Ovary (tissue), 9 donors: Measurements from ENCODE around the gene PAK4. TPM values are rescaled to one million over a fixed set of nuclear protein-coding genes. Genes with fewer than 3 reads are reported as not detected.
A peak's percentile ranks its signal among the peaks of the same experiment; 100 is the strongest.

ENCODE experiments used
- DNase-seq, 5 donors: peaks; one replicate each; pipeline ENCODE4 v3.0.0-alpha.2; 2019 to 2020
- H3K27ac ChIP-seq, 2 donors: fragments of 200-600 bp; one replicate each; pipeline versions ENCODE4 v1.5.1 to v1.8.0; 2019 to 2022
- H3K27me3 ChIP-seq: fragments of 200-600 bp; one replicate; pipeline ENCODE4 v1.8.0; 2022
- H3K36me3 ChIP-seq: fragments of 200-600 bp; sonication (generic); one replicate; pipeline ENCODE4 v1.5.1; 2019
- H3K4me1 ChIP-seq: one replicate; pipeline ENCODE4 v1.8.1; 2013; ENCODE audit warnings: mild to moderate bottlenecking, moderate library complexity; ENCODE audit not compliant: insufficient read depth
- H3K4me3 ChIP-seq: fragments of 200-600 bp; sonication (generic); one replicate; pipeline ENCODE4 v1.5.1; 2017
- H3K9me3 ChIP-seq, 2 donors: fragments of 200-600 bp in 1 of 2; sonication (generic) in 1 of 2; one replicate each; pipeline versions ENCODE4 v1.5.1 to v1.8.1; 2013 to 2019; ENCODE audit warnings: mild to moderate bottlenecking in 1 of 2, moderate library complexity in 1 of 2
- CTCF ChIP-seq, 3 donors: fragments of 450-650 bp in 2 of 3; fragments of 200-600 bp in 1 of 3; IDR thresholded peaks; one replicate each; pipeline versions ENCODE4 v1.5.1 to v1.8.0; 2016 to 2022; ENCODE audit warnings: antibody characterized with exemption in 3 of 3, mild to moderate bottlenecking in 1 of 3
- EP300 ChIP-seq: sonication (generic); formaldehyde crosslinking; IDR thresholded peaks from one replicate; pipeline ENCODE4 v1.6.1; 2017; ENCODE audit warnings: antibody characterized with exemption
- POLR2A ChIP-seq: fragments of 450-650 bp; IDR thresholded peaks from one replicate; pipeline ENCODE4 v1.6.1; 2017; ENCODE audit warnings: antibody characterized with exemption, mild to moderate bottlenecking, moderate library complexity
- WGBS, 3 donors: extraction: QIAGEN DNeasy Blood & Tissue Kit in 1 of 3; methylation state at CpG; one replicate each; pipeline versions ENCODE4 v1.1.5 to v1.1.7; 2013 to 2017; 5-methylcytosine and 5-hydroxymethylcytosine counted together
- intact Hi-C, 4 donors: fragments of 100-400 bp; cut with DNase I; formaldehyde crosslinking; loops; one replicate each; pipeline versions ENCODE4 v1.11.0 to v1.15.1; 2022 to 2023
- polyA plus RNA-seq, 2 donors: library from polyadenylated mRNA; stranded (reverse); fragments of 200-250 nt in 1 of 2; fragments of 350-450 nt in 1 of 2; fragmentation: Illumina TruSeq in 1 of 2; extraction: RNeasy Lipid Tissue Mini Kit (QIAGEN cat#74804) in 1 of 2; gene quantifications; one replicate each; pipeline ENCODE4 v1.2.3, GENCODE V29; 2013 to 2014
- total RNA-seq, 7 donors: library from RNA; depleted of rRNA in 2 of 7; stranded (reverse); fragments of >200 nt in 2 of 7; fragmentation: NEBNext Ultra II Directional in 3 of 7; extraction: Animal tissue kit (Norgen Biotek cat#: 25700) in 3 of 7; gene quantifications; one replicate each; pipeline versions ENCODE4 v1.1.0 to v1.2.4, GENCODE V29; 2016 to 2023
- donor health status: DM: no; HTN: no; CAD: no; lungs with moderate emphysema.
- donor health status: DM: no; HTN: no; CAD: no.
- donor health status: Bipolar disorder and iron deficiency.
- donor health status: DM: yes; HTN: yes; CAD: no.
- donor health status: DM: no; HTN: no; CAD: no.
- donor health status: DM: yes; HTN: yes; CAD: no.

PAK4 gene
- total and polyA plus RNA-seq, 9 donors, result 10.4 to 62.2 (median 35.4) TPM

- H3K4me3 ChIP-seq, result no peak overlapping the region
- intact Hi-C loops, result no loop called here
- TF ChIP-seq EP300 (no peak), POLR2A (no peak), CTCF (IDR thresholded peaks at IDR 0.05) (no peak)
- 92 to 95% (median 92%) methylated on average over 15 of the region's 15 CpGs for WGBS, 3 donors
- no peak for DNase-seq
- H3K4me1 ChIP-seq, result peaks cover 43% of the 10 kb centered on the region
- no peak overlapping the region for H3K27ac ChIP-seq
- H3K9me3 ChIP-seq, result no peaks in the 10 kb centered on the region
- H3K36me3 ChIP-seq, result no peaks in the 10 kb centered on the region
- H3K27me3 ChIP-seq, result no peaks in the 10 kb centered on the region
Measured at GRCh38 chr19:39157997-39158389, 32.4 kb downstream of the PAK4 start.

- no peak overlapping the region for H3K27ac ChIP-seq
- no peak overlapping the region for H3K4me3 ChIP-seq
- no peak for DNase-seq
- peaks cover 45% of the 10 kb centered on the region for H3K4me1 ChIP-seq
- no peaks in the 10 kb centered on the region for H3K36me3 ChIP-seq
- H3K9me3 ChIP-seq, result no peaks in the 10 kb centered on the region
- WGBS, 3 donors, result 82 to 87% (median 84%) methylated on average over 12 of the region's 12 CpGs
- TF ChIP-seq POLR2A, result no peak
- TF ChIP-seq EP300, result no peak
- no peak for TF ChIP-seq CTCF (IDR thresholded peaks at IDR 0.05)
- H3K27me3 ChIP-seq, result no peaks in the 10 kb centered on the region
- intact Hi-C loops, result no loop called here
Measured at GRCh38 chr19:39158646-39159260, 33.2 kb downstream of the PAK4 start.

DNA sequence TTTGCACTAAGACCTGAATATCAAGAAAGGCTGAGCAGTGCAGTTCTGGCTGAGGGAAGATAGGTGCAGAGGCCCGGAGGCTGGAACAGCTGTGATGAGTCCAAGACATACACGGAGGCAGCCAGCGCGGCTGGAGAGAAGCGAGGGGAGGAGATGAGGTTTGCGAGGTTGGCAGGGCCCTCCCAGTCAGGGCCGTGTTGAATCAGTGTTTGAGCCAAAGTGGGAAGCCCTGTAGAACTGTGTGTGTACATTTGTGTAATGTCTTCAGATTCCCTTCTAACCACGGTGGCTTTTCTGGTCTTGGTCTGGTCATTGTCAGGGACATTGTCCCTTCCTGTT is 34.9 kb downstream of the PAK4 start:
- intact Hi-C loops, result no loop called here
- Histone ChIP-seq H3K4me3 (no peak overlapping the region), H3K36me3 (no peaks in the 10 kb centered on the region), H3K4me1 (peaks cover 43% of the 10 kb centered on the region), H3K9me3 (no peaks in the 10 kb centered on the region), H3K27me3 (no peaks in the 10 kb centered on the region), H3K27ac (no peak overlapping the region)
- no peak for TF ChIP-seq POLR2A
- TF ChIP-seq EP300, result no peak
- TF ChIP-seq CTCF (IDR thresholded peaks at IDR 0.05), result no peak
- peak; percentile 56 to 79 (median 65) for DNase-seq
- 9 to 24% (median 9%) methylated on average over 8 of the region's 8 CpGs for WGBS, 3 donors

GRCh38 chr19:39160889-39161672 is 35.5 kb downstream of the PAK4 start:
- Histone ChIP-seq H3K9me3 (no peaks in the 10 kb centered on the region), H3K27ac (peak overlapping the region in 1 of 2 donors; percentile 1), H3K36me3 (no peaks in the 10 kb centered on the region), H3K4me3 (no peak overlapping the region), H3K4me1 (peaks cover 42% of the 10 kb centered on the region), H3K27me3 (no peaks in the 10 kb centered on the region)
- peak in 1 of 5 donors; percentile 30 for DNase-seq
- intact Hi-C loops, result no loop called here
- TF ChIP-seq POLR2A (no peak), CTCF (IDR thresholded peaks at IDR 0.05) (no peak), EP300 (no peak)
- WGBS, 3 donors, result 84 to 89% (median 85%) methylated on average over 21 of the region's 21 CpGs
